Fibroblast of lung (primary cell): ENCODE results near the gene CFAP46. TPM values are rescaled to one million over a fixed set of nuclear protein-coding genes. Genes with fewer than 3 reads are reported as not detected.
"Not testable (repeated sequence)": the region's sequence is repeated elsewhere in the genome, so short reads cannot be mapped to it uniquely, and the experiment has no call there.

ENCODE experiments used
- DNase-seq, 2 donors: peaks; one replicate each; pipeline versions ENCODE4 v3.0.0 to v3.0.0-alpha.2; 2010; ENCODE audit warnings: low read depth in 2 of 2
- H2AFZ ChIP-seq: 2 replicates; pipeline ENCODE4 v1.5.1; 2012; ENCODE audit warnings: low read length, control low read depth, inconsistent platforms
- H3K27ac ChIP-seq: 2 replicates; pipeline ENCODE4 v1.5.1; 2011; ENCODE audit warnings: low read length, control low read depth; ENCODE audit not compliant: insufficient read depth
- H3K27me3 ChIP-seq: 2 replicates; pipeline ENCODE4 v1.5.1; 2011; ENCODE audit warnings: mild to moderate bottlenecking, low read length; ENCODE audit not compliant: control insufficient read depth, insufficient read depth
- H3K36me3 ChIP-seq: 2 replicates; pipeline ENCODE4 v1.5.1; 2011; ENCODE audit warnings: low read length; ENCODE audit not compliant: control insufficient read depth, insufficient read depth
- H3K4me1 ChIP-seq: 2 replicates; pipeline ENCODE4 v1.5.1; 2011; ENCODE audit warnings: low read length; ENCODE audit not compliant: control insufficient read depth, insufficient read depth; ENCODE audit errors: extremely low read depth
- H3K4me2 ChIP-seq: 2 replicates; pipeline ENCODE4 v1.5.1; 2011; ENCODE audit warnings: low read length, control low read depth; ENCODE audit not compliant: insufficient read depth; ENCODE audit errors: extremely low read depth
- H3K4me3 ChIP-seq, 4 experiments: fragments of 200-600 bp in 1 of 4; sonication (generic) in 1 of 4; replicated peaks in 1 of 4; 2 replicates each; pipeline ENCODE4 v1.5.1; 2011 to 2016; ENCODE audit warnings: low read length in 4 of 4, low read depth in 3 of 4, mild to moderate bottlenecking in 3 of 4, control low read depth in 2 of 4, inconsistent platforms in 1 of 4, mixed read lengths in 1 of 4; ENCODE audit not compliant: insufficient read depth in 1 of 4; ENCODE audit errors: control extremely low read depth in 1 of 4
- H3K79me2 ChIP-seq: 2 replicates; pipeline ENCODE4 v1.5.1; 2012; ENCODE audit warnings: mild to moderate bottlenecking, low read length, inconsistent platforms; ENCODE audit not compliant: control insufficient read depth, insufficient read depth
- H3K9ac ChIP-seq: 2 replicates; pipeline ENCODE4 v1.5.1; 2011; ENCODE audit warnings: mild to moderate bottlenecking, low read length, control low read depth; ENCODE audit not compliant: insufficient read depth
- H3K9me3 ChIP-seq: 2 replicates; pipeline ENCODE4 v1.5.1; 2012; ENCODE audit warnings: low read depth, low read length; ENCODE audit not compliant: control insufficient read depth, insufficient read depth
- H4K20me1 ChIP-seq: 2 replicates; pipeline ENCODE4 v1.5.1; 2011; ENCODE audit warnings: low read length; ENCODE audit not compliant: control insufficient read depth, insufficient read depth; ENCODE audit errors: extremely low read depth
- CTCF ChIP-seq, 2 donors: IDR thresholded peaks in 1 of 2; conservative IDR thresholded peaks in 1 of 2; 1 replicate in 1 of 2; 2 replicates in 1 of 2; pipeline ENCODE4 v1.5.1; 2011 to 2012; ENCODE audit warnings: low read length in 2 of 2, control low read depth in 1 of 2, inconsistent platforms in 1 of 2, low read depth in 1 of 2, mild to moderate bottlenecking in 1 of 2
- EZH2 ChIP-seq: IDR thresholded peaks from 2 replicates; pipeline ENCODE4 v1.5.1; 2012; ENCODE audit warnings: low read length, control low read depth, mild to moderate bottlenecking; ENCODE audit errors: missing control alignments
- polyA plus RNA-seq, 2 donors: library from polyadenylated mRNA; depleted of rRNA in 1 of 2; stranded (reverse) in 1 of 2; unstranded in 1 of 2; fragments of >200 nt; gene quantifications; 2 replicates each; pipeline ENCODE4 v1.2.1, GENCODE V29; 2011 to 2012; ENCODE audit warnings: missing spikeins in 1 of 2
- total RNA-seq: library from RNA; depleted of rRNA; stranded (reverse); fragments of >200 nt; gene quantifications from 2 replicates; pipeline ENCODE4 v1.2.1, GENCODE V29; 2014

The CFAP46 gene
- total and polyA plus RNA-seq, 2 donors (not counting 1 experiment from before 2014, with no cell fraction given): 0.25 to 0.66 TPM

- not testable (repeated sequence) for H3K27me3 ChIP-seq, H3K79me2 ChIP-seq, H4K20me1 ChIP-seq, H3K27ac ChIP-seq, H3K4me3 ChIP-seq, H3K4me2 ChIP-seq, DNase-seq, H3K9me3 ChIP-seq, H2AFZ ChIP-seq, H3K9ac ChIP-seq, H3K4me1 ChIP-seq, H3K36me3 ChIP-seq
These were observed 11.7 kb downstream of the CFAP46 start for GRCh38 chr10:132930701-132931100.

DNA sequence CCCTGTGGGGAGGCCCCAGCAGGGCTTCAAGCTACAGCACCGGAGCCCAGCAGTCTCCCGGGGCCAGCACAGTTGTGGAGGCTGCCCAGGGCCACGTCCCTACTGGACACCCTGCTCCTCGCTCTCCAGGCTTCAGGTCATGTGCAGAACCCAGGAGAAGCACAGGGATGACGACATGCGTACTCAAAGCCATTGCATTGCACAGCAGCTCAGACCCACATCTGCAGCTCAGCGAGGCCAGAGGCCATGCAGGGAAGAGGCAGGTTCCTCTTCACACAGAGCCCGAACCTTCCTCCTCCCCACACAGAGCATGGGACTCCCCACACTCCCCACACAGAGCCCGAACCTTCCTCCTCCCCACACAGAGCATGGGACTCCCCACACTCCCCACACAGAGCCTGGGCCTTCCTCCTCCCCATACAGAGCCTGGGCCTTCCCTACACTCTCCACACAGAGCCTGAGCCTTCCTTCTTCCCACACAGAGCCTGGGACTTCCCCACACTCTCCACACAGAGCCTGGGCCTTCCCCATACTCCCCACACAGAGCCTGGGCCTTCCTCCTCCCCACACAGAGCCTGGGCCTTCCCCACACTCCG is 12.3 kb downstream of the CFAP46 start:
- H3K36me3 ChIP-seq: no peaks in the 10 kb centered on the region
- no peaks in the 10 kb centered on the region for H4K20me1 ChIP-seq
- H2AFZ ChIP-seq: no peak overlapping the region
- H3K9ac ChIP-seq: no peak overlapping the region
- no peaks in the 10 kb centered on the region for H3K4me1 ChIP-seq
- H3K4me2 ChIP-seq: no peak overlapping the region
- no peak overlapping the region for H3K27ac ChIP-seq
- no peaks in the 10 kb centered on the region for H3K27me3 ChIP-seq
- no peaks in the 10 kb centered on the region for H3K79me2 ChIP-seq
- DNase-seq: no peak
- no peaks in the 10 kb centered on the region for H3K9me3 ChIP-seq
- TF ChIP-seq EZH2 (no peak), CTCF (conservative IDR thresholded peaks at IDR 0.05 in 1 of 2, IDR thresholded peaks at IDR 0.05 in 1 of 2; ENCODE audit: low read depth in 1 of 2, low read length in 2 of 2) (no peak)
- H3K4me3 ChIP-seq: no peak overlapping the region

GRCh38 chr10:132929480-132929879 is 12.9 kb downstream of the CFAP46 start:
- no peaks in the 10 kb centered on the region for H3K9me3 ChIP-seq
- no peaks in the 10 kb centered on the region for H3K27me3 ChIP-seq
- H3K79me2 ChIP-seq: no peaks in the 10 kb centered on the region
- no peaks in the 10 kb centered on the region for H3K4me1 ChIP-seq
- H3K4me3 ChIP-seq: no peak overlapping the region
- no peaks in the 10 kb centered on the region for H4K20me1 ChIP-seq
- DNase-seq: no peak
- no peaks in the 10 kb centered on the region for H3K36me3 ChIP-seq
- no peak overlapping the region for H3K4me2 ChIP-seq
- no peak overlapping the region for H3K9ac ChIP-seq
- TF ChIP-seq EZH2 (no peak), CTCF (conservative IDR thresholded peaks at IDR 0.05 in 1 of 2, IDR thresholded peaks at IDR 0.05 in 1 of 2; ENCODE audit: low read depth in 1 of 2, low read length in 2 of 2) (no peak)
- H3K27ac ChIP-seq: no peak overlapping the region
- H2AFZ ChIP-seq: no peak overlapping the region
